Panc1 (cell line): ENCODE data around the gene KRT82.

Experiments
- POLR2AphosphoS5 ChIP-seq: IDR thresholded peaks from 2 replicates; pipeline ENCODE4 v1.6.1; 2012; ENCODE audit warnings: mild to moderate bottlenecking, low read depth, low read length, moderate library complexity
- SIN3A ChIP-seq: IDR thresholded peaks from 2 replicates; pipeline ENCODE4 v1.6.1; 2012; ENCODE audit warnings: low read depth, mild to moderate bottlenecking, low read length, moderate library complexity, borderline replicate concordance; ENCODE audit not compliant: insufficient read depth
- TF ChIP-seq, protein P1 (sequence below): fragments of 450-650 bp; IDR thresholded peaks from 2 replicates; pipeline ENCODE4 v1.5.1; 2017; ENCODE audit warnings: mild to moderate bottlenecking
- TF ChIP-seq, protein P2 (sequence below), 2 experiments: IDR thresholded peaks; 2 replicates each; pipeline ENCODE4 v1.6.1; 2011 to 2012; ENCODE audit warnings: low read depth in 2 of 2, control low read depth in 1 of 2, low read length in 1 of 2, mild to moderate bottlenecking in 1 of 2, moderate library complexity in 1 of 2; ENCODE audit not compliant: insufficient read depth in 1 of 2

DNA sequence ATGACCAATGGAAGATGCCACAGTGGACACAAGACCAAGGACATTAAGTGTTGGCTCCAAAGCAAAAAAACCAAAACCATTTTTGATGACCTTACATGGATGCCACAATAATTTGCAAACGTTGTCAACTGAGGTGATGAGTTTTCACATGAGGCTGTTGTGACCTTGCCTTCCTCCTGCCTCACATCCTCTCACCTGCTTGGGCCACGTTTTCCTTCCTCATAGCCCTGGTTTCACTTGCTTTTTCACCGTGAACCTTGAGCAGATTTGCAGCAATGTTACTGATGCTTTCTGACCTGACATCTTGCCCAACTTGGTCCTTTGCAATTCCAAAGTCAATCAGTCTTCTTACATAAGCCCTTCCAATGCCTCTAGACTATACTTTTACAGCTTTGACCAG, 42.1 kb upstream of the KRT82 start:
- TF ChIP-seq, protein P1, sequence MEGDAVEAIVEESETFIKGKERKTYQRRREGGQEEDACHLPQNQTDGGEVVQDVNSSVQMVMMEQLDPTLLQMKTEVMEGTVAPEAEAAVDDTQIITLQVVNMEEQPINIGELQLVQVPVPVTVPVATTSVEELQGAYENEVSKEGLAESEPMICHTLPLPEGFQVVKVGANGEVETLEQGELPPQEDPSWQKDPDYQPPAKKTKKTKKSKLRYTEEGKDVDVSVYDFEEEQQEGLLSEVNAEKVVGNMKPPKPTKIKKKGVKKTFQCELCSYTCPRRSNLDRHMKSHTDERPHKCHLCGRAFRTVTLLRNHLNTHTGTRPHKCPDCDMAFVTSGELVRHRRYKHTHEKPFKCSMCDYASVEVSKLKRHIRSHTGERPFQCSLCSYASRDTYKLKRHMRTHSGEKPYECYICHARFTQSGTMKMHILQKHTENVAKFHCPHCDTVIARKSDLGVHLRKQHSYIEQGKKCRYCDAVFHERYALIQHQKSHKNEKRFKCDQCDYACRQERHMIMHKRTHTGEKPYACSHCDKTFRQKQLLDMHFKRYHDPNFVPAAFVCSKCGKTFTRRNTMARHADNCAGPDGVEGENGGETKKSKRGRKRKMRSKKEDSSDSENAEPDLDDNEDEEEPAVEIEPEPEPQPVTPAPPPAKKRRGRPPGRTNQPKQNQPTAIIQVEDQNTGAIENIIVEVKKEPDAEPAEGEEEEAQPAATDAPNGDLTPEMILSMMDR = no peak
- TF ChIP-seq POLR2AphosphoS5 = no peak
- no peak for TF ChIP-seq SIN3A
- TF ChIP-seq, protein P2, sequence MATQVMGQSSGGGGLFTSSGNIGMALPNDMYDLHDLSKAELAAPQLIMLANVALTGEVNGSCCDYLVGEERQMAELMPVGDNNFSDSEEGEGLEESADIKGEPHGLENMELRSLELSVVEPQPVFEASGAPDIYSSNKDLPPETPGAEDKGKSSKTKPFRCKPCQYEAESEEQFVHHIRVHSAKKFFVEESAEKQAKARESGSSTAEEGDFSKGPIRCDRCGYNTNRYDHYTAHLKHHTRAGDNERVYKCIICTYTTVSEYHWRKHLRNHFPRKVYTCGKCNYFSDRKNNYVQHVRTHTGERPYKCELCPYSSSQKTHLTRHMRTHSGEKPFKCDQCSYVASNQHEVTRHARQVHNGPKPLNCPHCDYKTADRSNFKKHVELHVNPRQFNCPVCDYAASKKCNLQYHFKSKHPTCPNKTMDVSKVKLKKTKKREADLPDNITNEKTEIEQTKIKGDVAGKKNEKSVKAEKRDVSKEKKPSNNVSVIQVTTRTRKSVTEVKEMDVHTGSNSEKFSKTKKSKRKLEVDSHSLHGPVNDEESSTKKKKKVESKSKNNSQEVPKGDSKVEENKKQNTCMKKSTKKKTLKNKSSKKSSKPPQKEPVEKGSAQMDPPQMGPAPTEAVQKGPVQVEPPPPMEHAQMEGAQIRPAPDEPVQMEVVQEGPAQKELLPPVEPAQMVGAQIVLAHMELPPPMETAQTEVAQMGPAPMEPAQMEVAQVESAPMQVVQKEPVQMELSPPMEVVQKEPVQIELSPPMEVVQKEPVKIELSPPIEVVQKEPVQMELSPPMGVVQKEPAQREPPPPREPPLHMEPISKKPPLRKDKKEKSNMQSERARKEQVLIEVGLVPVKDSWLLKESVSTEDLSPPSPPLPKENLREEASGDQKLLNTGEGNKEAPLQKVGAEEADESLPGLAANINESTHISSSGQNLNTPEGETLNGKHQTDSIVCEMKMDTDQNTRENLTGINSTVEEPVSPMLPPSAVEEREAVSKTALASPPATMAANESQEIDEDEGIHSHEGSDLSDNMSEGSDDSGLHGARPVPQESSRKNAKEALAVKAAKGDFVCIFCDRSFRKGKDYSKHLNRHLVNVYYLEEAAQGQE (IDR thresholded peaks at IDR 0.05; ENCODE audit: insufficient read depth in 1 of 2, low read depth in 2 of 2, low read length in 1 of 2) = no peak
